Gastrocnemius medialis (tissue), 4 donors: ENCODE results near the gene UGT1A1. TPM values are rescaled to one million over a fixed set of nuclear protein-coding genes. Genes with fewer than 3 reads are reported as not detected.

Source experiments
- ATAC-seq, 2 donors: fragments of 150-250 bp; one replicate each; pipeline ENCODE4 v1.9.1; 2016
- DNase-seq, 2 donors: peaks; one replicate each; pipeline ENCODE4 v3.0.0-alpha.2; 2019
- H3K27ac ChIP-seq, 4 donors: fragments of 200-600 bp; sonication (generic); 1 replicate in 1 of 4; 2 replicates in 3 of 4; pipeline ENCODE4 v1.5.1; 2016 to 2018; ENCODE audit warnings: mild to moderate bottlenecking in 2 of 4, moderate library complexity in 1 of 4
- H3K27me3 ChIP-seq, 3 donors: fragments of 200-600 bp; sonication (generic) in 2 of 3; 1 replicate in 1 of 3; 2 replicates in 2 of 3; pipeline versions ENCODE4 v1.5.1 to v1.6.0; 2016 to 2019; ENCODE audit warnings: mild to moderate bottlenecking in 1 of 3, moderate library complexity in 1 of 3
- H3K36me3 ChIP-seq, 2 donors: fragments of 200-600 bp; sonication (generic) in 1 of 2; one replicate each; pipeline ENCODE4 v1.5.1; 2017 to 2018
- H3K4me1 ChIP-seq, 2 donors: fragments of 200-600 bp; sonication (generic) in 1 of 2; one replicate each; pipeline ENCODE4 v1.5.1; 2016 to 2017; ENCODE audit warnings: mild to moderate bottlenecking in 2 of 2
- H3K4me3 ChIP-seq, 4 donors: fragments of 200-600 bp; sonication (generic) in 3 of 4; 1 replicate in 1 of 4; 2 replicates in 3 of 4; pipeline ENCODE4 v1.5.1; 2016 to 2019; ENCODE audit warnings: mild to moderate bottlenecking in 2 of 4
- H3K9me3 ChIP-seq, 3 donors: fragments of 200-600 bp; sonication (generic) in 2 of 3; 1 replicate in 1 of 3; 2 replicates in 2 of 3; pipeline ENCODE4 v1.5.1; 2016 to 2019
- CTCF ChIP-seq, 5 experiments: fragments of 450-650 bp in 3 of 5; fragments of 200-600 bp in 2 of 5; sonication (generic) in 2 of 5; IDR thresholded peaks in 4 of 5; conservative IDR thresholded peaks in 1 of 5; 1 replicate in 4 of 5; 2 replicates in 1 of 5; pipeline ENCODE4 v1.5.1; 2016 to 2019; ENCODE audit warnings: antibody characterized with exemption in 5 of 5, mild to moderate bottlenecking in 3 of 5, moderate library complexity in 3 of 5
- POLR2A ChIP-seq, 2 donors: fragments of 450-650 bp; IDR thresholded peaks; one replicate each; pipeline ENCODE4 v1.6.1; 2017; ENCODE audit warnings: antibody characterized with exemption in 2 of 2, mild to moderate bottlenecking in 2 of 2, moderate library complexity in 2 of 2
- in situ Hi-C, 4 donors: fragments of 200-750 bp; cut with MboI; loops; one replicate each; pipeline versions ENCODE4 v1.15.0 to v1.8.0; 2017; ENCODE audit warnings: low sequenced_read_pairs in 4 of 4
- intact Hi-C: fragments of 100-400 bp; cut with DNase I; formaldehyde crosslinking; loops from one replicate; pipeline ENCODE4 v1.15.1; 2023; ENCODE audit warnings: low total_unique reads
- total RNA-seq, 4 donors: library from RNA; depleted of rRNA; stranded (reverse); fragments of >200 nt; gene quantifications; one replicate each; pipeline versions ENCODE4 v1.1.0 to v1.2.3, GENCODE V29; 2016

The UGT1A1 gene
- total RNA-seq, 4 donors from 2014 or later: 0.20 TPM; not detected in 3

DNA sequence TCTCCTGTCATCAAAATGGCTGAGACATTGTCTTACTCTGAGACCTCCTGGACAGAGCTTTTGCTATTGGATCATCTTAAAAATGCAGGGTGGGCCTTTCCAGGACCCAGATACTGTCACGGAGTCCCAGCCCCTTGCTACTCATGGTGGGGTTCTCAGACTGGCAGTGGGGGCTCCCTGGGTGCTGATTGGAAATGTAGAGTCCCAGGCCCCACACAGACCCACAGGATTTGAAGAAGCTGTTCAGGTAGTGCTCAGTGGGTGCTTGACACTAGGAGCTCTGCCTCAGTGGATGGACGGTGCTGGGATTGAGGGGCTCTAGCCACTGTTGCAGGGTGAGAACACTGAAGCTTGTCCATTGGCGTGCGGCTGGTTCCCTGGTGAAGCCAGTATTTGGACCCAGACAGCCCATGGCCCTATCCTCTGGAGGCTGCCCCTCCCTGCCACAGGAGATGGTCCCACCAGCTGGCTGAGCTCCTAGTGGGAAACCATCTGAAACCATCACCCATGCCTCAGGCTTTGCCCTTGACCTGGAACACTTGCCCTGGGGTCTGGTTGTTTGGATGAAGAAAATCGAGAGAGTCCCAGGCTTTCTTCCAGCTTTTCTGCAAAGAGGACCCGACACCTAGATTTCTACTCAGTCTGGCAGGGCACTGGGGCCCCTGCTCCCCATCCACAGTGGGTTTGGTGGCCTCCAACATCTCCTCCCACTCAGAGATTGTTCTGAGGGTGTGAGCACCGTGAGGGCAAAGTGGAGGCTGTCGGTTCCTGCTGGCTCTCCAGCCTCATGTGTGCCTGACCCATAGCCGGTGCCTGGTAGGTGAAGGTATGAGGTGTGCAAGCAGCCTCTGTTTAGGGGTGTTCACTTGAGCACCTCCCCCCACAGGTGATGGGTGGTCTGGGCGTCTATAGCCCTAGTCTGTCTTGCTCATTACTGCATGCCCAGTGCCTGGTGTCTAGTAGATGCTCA, 48.2 kb downstream of the UGT1A1 start:
- Histone ChIP-seq H3K9me3 (no peaks in the 10 kb centered on the region), H3K36me3 (no peaks in the 10 kb centered on the region), H3K27ac (no peak overlapping the region), H3K4me1 (no peaks in the 10 kb centered on the region), H3K4me3 (no peak overlapping the region), H3K27me3 (no peaks in the 10 kb centered on the region)
- ATAC-seq (no peak), DNase-seq (no peak)
- intact Hi-C loops (no loop called here), in situ Hi-C loops (no loop called here)
- no peak for TF ChIP-seq POLR2A (IDR thresholded peaks at IDR 0.05)
- no peak for TF ChIP-seq CTCF (IDR thresholded peaks at IDR 0.05 in 4 of 5, conservative IDR thresholded peaks at IDR 0.05 in 1 of 5)

- H3K27ac ChIP-seq: no peak overlapping the region
- DNase-seq: no peak
- H3K4me3 ChIP-seq: no peak overlapping the region
- TF ChIP-seq CTCF (IDR thresholded peaks at IDR 0.05 in 4 of 5, conservative IDR thresholded peaks at IDR 0.05 in 1 of 5): no peak
- no peak for TF ChIP-seq POLR2A (IDR thresholded peaks at IDR 0.05)
- intact Hi-C loops (no loop called here), in situ Hi-C loops (no loop called here)
- no peaks in the 10 kb centered on the region for H3K9me3 ChIP-seq
- H3K27me3 ChIP-seq: no peaks in the 10 kb centered on the region
- no peaks in the 10 kb centered on the region for H3K4me1 ChIP-seq
- no peaks in the 10 kb centered on the region for H3K36me3 ChIP-seq
- ATAC-seq: no peak
Observed at GRCh38 chr2:233810385-233810784, 50.3 kb downstream of the UGT1A1 start.

- Histone ChIP-seq H3K27ac (no peak overlapping the region), H3K27me3 (no peaks in the 10 kb centered on the region), H3K9me3 (no peaks in the 10 kb centered on the region), H3K4me1 (no peaks in the 10 kb centered on the region), H3K36me3 (no peaks in the 10 kb centered on the region), H3K4me3 (no peak overlapping the region)
- in situ Hi-C loops (no loop called here), intact Hi-C loops (no loop called here)
- DNase-seq: no peak
- no peak for ATAC-seq
- no peak for TF ChIP-seq POLR2A (IDR thresholded peaks at IDR 0.05)
- no peak for TF ChIP-seq CTCF (IDR thresholded peaks at IDR 0.05 in 4 of 5, conservative IDR thresholded peaks at IDR 0.05 in 1 of 5)
Observed at GRCh38 chr2:233811087-233811486, 51.0 kb downstream of the UGT1A1 start.

DNA sequence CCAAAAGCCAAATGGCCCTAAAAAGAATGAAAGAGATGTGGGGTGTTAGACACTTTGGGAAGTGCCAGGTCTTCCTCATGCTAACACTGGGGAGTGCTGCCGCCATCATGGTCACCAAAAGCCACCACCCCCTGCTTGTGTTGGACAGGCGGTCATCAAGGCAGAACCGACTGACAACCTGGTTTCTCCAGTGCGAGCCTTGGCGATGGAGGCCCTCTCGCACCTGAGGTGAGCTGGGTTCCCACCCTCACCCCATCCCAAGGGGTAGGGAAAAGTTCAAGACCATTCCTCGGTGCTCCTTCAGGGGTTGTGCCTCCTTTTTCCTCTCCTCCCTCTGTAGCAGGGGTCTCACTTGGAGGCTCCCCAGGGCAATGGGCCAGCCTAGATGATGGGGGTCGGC, 51.7 kb downstream of the UGT1A1 start:
- in situ Hi-C loops: no loop called here
- Histone ChIP-seq H3K9me3 (no peaks in the 10 kb centered on the region), H3K36me3 (no peaks in the 10 kb centered on the region), H3K27ac (no peak overlapping the region), H3K27me3 (no peaks in the 10 kb centered on the region), H3K4me3 (no peak overlapping the region), H3K4me1 (no peaks in the 10 kb centered on the region)
- ATAC-seq (no peak), DNase-seq (no peak)
- TF ChIP-seq CTCF (IDR thresholded peaks at IDR 0.05 in 4 of 5, conservative IDR thresholded peaks at IDR 0.05 in 1 of 5): no peak
- TF ChIP-seq POLR2A (IDR thresholded peaks at IDR 0.05): no peak
- intact Hi-C loops: no loop called here
